Prostate gland (tissue), 2 donors: ENCODE data around the gene AKAP10. TPM values are rescaled to one million over a fixed set of nuclear protein-coding genes. Genes with fewer than 3 reads are reported as not detected.

Experiments
- DNase-seq: peaks from one replicate; pipeline ENCODE4 v3.0.0-alpha.2; 2019; ENCODE audit warnings: low spot score
- H3K27ac ChIP-seq, 2 donors: fragments of 200-600 bp; sonication (generic); 2 replicates each; pipeline ENCODE4 v1.5.1; 2017 to 2019
- H3K27me3 ChIP-seq: fragments of 200-600 bp; sonication (generic); replicated peaks from 2 replicates; pipeline ENCODE4 v1.5.1; 2019; ENCODE audit not compliant: insufficient read depth
- H3K36me3 ChIP-seq, 2 donors: fragments of 200-600 bp; sonication (generic); 1 replicate in 1 of 2; 2 replicates in 1 of 2; pipeline versions ENCODE4 v1.5.1 to v1.8.1; 2017 to 2019
- H3K4me1 ChIP-seq: fragments of 200-600 bp; sonication (generic); replicated peaks from 2 replicates; pipeline ENCODE4 v1.5.1; 2019
- H3K4me3 ChIP-seq, 2 donors: fragments of 200-600 bp; sonication (generic); 2 replicates each; pipeline ENCODE4 v1.5.1; 2017 to 2019
- H3K9me3 ChIP-seq: fragments of 200-600 bp; sonication (generic); 2 replicates; pipeline ENCODE4 v1.5.1; 2017
- CTCF ChIP-seq, 4 experiments: fragments of 200-600 bp in 2 of 4; fragments of 450-650 bp in 2 of 4; sonication (generic) in 2 of 4; IDR thresholded peaks; 1 replicate in 3 of 4; 2 replicates in 1 of 4; pipeline ENCODE4 v1.5.1; 2016 to 2019; ENCODE audit warnings: antibody characterized with exemption in 4 of 4, mild to moderate bottlenecking in 2 of 4, moderate library complexity in 2 of 4
- POLR2A ChIP-seq: fragments of 450-650 bp; IDR thresholded peaks from one replicate; pipeline ENCODE4 v1.6.1; 2016; ENCODE audit warnings: antibody characterized with exemption, mild to moderate bottlenecking
- POLR2AphosphoS5 ChIP-seq: sonication (generic); formaldehyde crosslinking; IDR thresholded peaks from one replicate; pipeline ENCODE4 v1.6.1; 2017; ENCODE audit warnings: antibody characterized with exemption
- whole genome bisulfite sequencing: methylation state at CpG from one replicate; pipeline ENCODE4 v1.1.5; 2018; 5-methylcytosine and 5-hydroxymethylcytosine counted together
- intact Hi-C: fragments of 100-400 bp; cut with DNase I; formaldehyde crosslinking; loops from one replicate; pipeline ENCODE4 v1.14.2; 2022
- total RNA-seq, 2 donors: library from RNA; depleted of rRNA; stranded (reverse); fragments of >200 nt; gene quantifications; one replicate each; pipeline ENCODE4 v1.1.0, GENCODE V29; 2016

The AKAP10 gene
- total RNA-seq, 2 donors from 2014 or later: 26.8 to 31.7 TPM

GRCh38 chr17:20010936-20011335 is 33.3 kb upstream of the AKAP10 start:
- 55% methylated on average over 1 of the region's 1 CpG for WGBS
- no peak overlapping the region for H3K4me3 ChIP-seq
- no peak overlapping the region for H3K27ac ChIP-seq
- H3K36me3 ChIP-seq: no peaks in the 10 kb centered on the region
- intact Hi-C loops: no loop called here
- TF ChIP-seq POLR2A: no peak
- TF ChIP-seq CTCF (IDR thresholded peaks at IDR 0.05): no peak
- TF ChIP-seq POLR2AphosphoS5: no peak
- no peak for DNase-seq
- no peaks in the 10 kb centered on the region for H3K9me3 ChIP-seq
- no peaks in the 10 kb centered on the region for H3K27me3 ChIP-seq
- peaks cover 3% of the 10 kb centered on the region for H3K4me1 ChIP-seq

DNA sequence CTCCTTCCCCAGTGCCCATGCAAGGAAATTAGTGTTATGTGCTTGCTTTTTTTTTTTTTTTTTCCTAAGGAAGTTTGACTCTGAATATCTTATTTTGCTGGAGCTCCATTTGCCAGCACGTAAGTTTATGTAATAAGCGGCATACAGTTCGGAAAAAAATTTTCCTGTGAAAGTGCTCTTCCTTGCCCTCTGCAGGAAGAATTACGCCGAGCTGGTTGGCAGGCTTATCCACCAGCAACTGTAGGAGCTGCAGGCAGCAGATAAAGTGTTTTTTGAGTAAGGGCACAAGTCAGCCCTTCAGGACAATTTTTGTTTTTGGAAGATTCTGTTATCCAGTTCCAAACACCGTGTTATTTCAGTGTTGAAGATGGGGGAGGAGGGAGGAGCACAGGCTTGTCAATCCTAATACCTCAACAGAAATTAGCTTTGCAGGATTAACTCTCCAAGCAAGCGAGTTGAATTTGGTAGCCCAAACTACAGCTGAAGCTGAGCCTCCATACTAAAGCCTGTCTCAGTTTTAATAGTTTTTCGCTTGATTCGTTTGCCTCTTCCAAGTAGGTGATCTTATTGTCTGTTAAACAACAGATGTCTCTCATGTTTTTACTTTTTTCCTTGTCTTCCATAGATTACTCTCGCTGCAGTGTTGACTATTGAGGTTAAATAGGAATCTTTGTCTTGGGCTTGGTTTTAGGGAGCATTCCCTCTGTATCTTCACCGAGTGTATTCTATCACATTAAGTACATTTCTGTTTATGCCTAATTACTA is 32.7 kb upstream of the AKAP10 start:
- Histone ChIP-seq H3K27ac (peak overlapping the region; percentile 45 to 63), H3K27me3 (no peaks in the 10 kb centered on the region)

GRCh38 chr17:20009302-20010098 is 31.9 kb upstream of the AKAP10 start, which contains the start of gene SPECC1:
Gene SPECC1 (plus strand): TSS chr17:20009359. CDS start chr17:20096652, 87,293 bp downstream.
- Histone ChIP-seq H3K36me3 (no peaks in the 10 kb centered on the region), H3K4me1 (peaks cover 3% of the 10 kb centered on the region), H3K27me3 (no peaks in the 10 kb centered on the region), H3K9me3 (no peaks in the 10 kb centered on the region), H3K27ac (peak within 1 kb of the TSS; percentile 45 to 63), H3K4me3 (peak within 1 kb of the TSS; percentile 46 to 47)
- TF ChIP-seq CTCF (IDR thresholded peaks at IDR 0.05): peak; percentile 91 to 97 (median 94)
- TF ChIP-seq POLR2AphosphoS5: no peak
- no peak for TF ChIP-seq POLR2A
- WGBS: under 1% methylated on average over 34 of the region's 96 CpGs
- peak; percentile 63 for DNase-seq
- intact Hi-C loops: loop anchor here (5.0 to 10.0 kb wide), 2 partner anchors 108 to 145 kb away; partner anchors contain the start of gene ULK2

More for the DNA sequence above, 32.7 kb upstream of the AKAP10 start:
- WGBS: 18% methylated on average over 11 of the region's 11 CpGs
- TF ChIP-seq POLR2A (no peak), POLR2AphosphoS5 (no peak), CTCF (IDR thresholded peaks at IDR 0.05) (peak in 2 of 4 experiments; percentile 9 to 24)
- DNase-seq: peak; percentile 23
- intact Hi-C loops: no loop called here
- Histone ChIP-seq H3K36me3 (no peaks in the 10 kb centered on the region), H3K9me3 (no peaks in the 10 kb centered on the region), H3K4me3 (peak overlapping the region; percentile 46 to 47), H3K4me1 (peaks cover 3% of the 10 kb centered on the region)

DNA sequence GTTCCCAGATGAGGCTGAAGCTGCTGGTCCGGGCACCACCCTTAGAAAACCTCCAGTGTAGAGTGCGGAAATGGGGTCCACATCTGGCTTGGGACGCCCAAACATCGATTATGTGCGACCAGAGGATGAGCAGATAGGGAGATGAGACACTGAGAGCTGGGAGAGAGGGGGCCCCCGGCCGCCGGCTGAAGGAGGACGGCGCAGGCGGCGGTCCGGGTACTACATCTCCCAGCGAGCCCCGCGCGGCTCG is 31.3 kb upstream of the AKAP10 start:
- intact Hi-C loops: loop anchor here (5.0 to 10.0 kb wide), 2 partner anchors 108 to 144 kb away; partner anchors contain the start of gene ULK2

More for the DNA sequence above, 31.3 kb upstream of the AKAP10 start:
- TF ChIP-seq POLR2A: no peak
- no peak for TF ChIP-seq CTCF (IDR thresholded peaks at IDR 0.05)
- TF ChIP-seq POLR2AphosphoS5: peak; percentile 53
- WGBS: 0% methylated on average over 8 of the region's 18 CpGs
- Histone ChIP-seq H3K27ac (no peak overlapping the region), H3K27me3 (no peaks in the 10 kb centered on the region), H3K4me3 (peak overlapping the region; percentile 46 to 47), H3K36me3 (no peaks in the 10 kb centered on the region), H3K9me3 (no peaks in the 10 kb centered on the region), H3K4me1 (peaks cover 3% of the 10 kb centered on the region)
- no peak for DNase-seq
